ENCODE results near the gene BTG4.

BTG4 gene

GRCh38 chr11:111512296-111513239 is at the start of gene BTG4:
Gene BTG4, minus strand, starts transcription at chr11:111512386. Its CDS starts 13,610 bp downstream, at chr11:111498776.
- no peak for DNase-seq

- no peak for DNase-seq
These were observed 49.7 kb upstream of the BTG4 start for GRCh38 chr11:111561791-111562325.

GRCh38 chr11:111561306-111561705 is 49.1 kb upstream of the BTG4 start:
- no peak for DNase-seq

GRCh38 chr11:111560800-111561199 is 48.6 kb upstream of the BTG4 start:
- DNase-seq: no peak

- no peak for DNase-seq
These were observed 47.7 kb upstream of the BTG4 start for GRCh38 chr11:111559800-111560464.

- DNase-seq: no peak
These were observed 45.4 kb upstream of the BTG4 start for GRCh38 chr11:111557425-111558111.

DNA sequence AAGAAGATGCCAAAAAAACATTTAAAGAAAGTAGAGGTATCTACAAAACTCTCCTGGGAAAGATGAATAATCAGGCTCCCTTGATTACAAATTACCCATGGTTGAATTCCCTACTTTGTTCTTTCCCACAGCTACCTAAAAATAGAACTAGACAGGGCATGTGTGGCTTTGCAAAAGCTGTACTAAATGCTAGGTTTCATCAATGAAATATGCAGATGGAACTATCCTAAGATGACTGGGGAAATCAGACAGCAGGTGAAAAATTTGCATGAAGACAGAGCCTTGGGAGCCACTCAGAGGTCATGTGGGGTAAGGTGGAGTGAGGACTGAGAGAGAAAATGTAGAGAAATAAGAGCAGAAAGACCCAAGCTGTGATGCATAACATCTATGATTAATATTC is 43.1 kb upstream of the BTG4 start:
- no peak for DNase-seq

GRCh38 chr11:111554532-111554931 is 42.3 kb upstream of the BTG4 start:
- DNase-seq: no peak

DNA sequence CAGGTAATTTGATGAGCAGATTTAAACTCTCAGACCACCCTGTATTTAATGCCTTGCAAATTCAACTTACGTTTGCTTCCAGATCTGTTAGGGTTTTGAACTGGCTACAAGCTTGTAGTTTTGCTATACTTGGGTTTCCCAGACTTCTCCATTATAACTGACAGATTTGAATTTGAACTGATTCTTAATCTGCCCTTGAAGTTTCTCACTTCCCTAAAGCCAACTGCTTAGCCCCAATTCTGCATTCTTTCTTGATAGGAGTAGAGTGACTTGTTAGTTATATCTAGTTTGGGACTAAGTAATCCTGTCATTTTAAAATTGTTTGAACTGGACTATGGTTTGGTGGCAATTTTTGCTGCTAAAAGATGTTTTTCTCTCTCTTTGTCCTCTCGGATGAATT is 38.1 kb upstream of the BTG4 start:
- DNase-seq: no peak

DNA sequence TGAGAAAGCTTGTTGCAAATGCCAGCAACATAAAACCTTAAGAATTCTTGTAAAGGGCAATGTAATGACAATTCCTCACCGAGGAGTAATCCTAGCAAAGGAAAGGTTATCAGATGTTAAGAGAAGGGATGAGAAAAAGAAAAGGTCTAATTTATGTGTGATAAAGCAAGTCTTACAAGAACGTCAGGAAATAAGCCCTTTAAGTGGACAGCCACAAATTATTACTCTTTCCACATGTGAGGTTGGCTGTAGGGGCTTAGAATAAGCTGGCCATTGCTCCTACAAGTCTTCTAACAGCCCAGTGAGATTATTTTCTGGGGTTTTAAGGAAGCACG is 37.6 kb upstream of the BTG4 start:
- no peak for DNase-seq

DNA sequence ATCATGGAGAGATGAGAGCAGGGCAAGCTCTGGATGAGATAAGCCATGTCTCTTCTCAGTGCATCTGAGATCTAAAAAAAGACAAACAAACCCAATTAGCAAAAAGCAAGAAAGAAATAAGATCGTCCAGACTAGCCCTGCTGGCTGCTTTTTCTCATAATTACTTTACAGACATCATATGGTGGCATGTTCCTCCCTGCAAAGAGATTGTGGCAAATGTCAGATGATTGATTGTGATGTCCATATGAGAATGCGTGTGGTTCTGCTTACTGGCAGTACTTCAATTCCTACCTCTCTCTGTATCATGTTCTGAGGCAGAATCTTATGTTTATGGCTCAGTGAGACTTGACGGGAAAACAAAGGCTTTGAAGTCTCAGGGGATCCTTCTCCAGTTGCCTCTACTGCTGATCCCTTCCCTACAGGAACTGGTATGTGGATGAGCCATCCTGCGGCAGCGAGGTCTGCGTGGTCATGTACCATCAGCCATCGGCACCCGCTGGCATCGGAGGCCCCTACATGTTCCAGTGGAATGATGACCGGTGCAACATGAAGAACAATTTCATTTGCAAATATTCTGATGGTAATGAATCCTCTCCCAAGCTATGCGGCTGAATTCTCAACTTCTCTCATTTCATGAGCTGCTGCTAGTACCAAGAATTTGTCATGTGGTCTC is 37.1 kb upstream of the BTG4 start:
- no peak for DNase-seq

- no peak for DNase-seq
These were observed 36.3 kb upstream of the BTG4 start for GRCh38 chr11:111548525-111548924.

GRCh38 chr11:111542606-111543275 is 30.6 kb upstream of the BTG4 start:
- no peak for DNase-seq

GRCh38 chr11:111541254-111542061 is 29.3 kb upstream of the BTG4 start:
- DNase-seq: no peak

DNA sequence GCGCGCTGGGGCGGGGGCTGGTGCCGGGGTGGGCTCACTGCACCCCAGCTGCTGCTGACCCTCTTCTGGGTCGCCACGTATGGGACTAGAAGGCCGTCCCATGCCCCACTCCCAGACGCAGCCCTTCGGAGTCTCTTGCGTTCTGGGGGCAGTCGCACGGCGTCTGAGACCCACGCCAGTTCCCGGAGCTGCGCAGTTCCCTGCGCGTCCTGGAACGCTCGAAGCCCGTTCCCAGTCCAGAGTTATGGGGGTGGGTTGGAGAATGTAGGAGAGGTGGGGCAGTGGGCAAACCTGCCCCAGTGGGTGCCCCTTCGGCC is 28.7 kb upstream of the BTG4 start:
- DNase-seq: no peak

DNA sequence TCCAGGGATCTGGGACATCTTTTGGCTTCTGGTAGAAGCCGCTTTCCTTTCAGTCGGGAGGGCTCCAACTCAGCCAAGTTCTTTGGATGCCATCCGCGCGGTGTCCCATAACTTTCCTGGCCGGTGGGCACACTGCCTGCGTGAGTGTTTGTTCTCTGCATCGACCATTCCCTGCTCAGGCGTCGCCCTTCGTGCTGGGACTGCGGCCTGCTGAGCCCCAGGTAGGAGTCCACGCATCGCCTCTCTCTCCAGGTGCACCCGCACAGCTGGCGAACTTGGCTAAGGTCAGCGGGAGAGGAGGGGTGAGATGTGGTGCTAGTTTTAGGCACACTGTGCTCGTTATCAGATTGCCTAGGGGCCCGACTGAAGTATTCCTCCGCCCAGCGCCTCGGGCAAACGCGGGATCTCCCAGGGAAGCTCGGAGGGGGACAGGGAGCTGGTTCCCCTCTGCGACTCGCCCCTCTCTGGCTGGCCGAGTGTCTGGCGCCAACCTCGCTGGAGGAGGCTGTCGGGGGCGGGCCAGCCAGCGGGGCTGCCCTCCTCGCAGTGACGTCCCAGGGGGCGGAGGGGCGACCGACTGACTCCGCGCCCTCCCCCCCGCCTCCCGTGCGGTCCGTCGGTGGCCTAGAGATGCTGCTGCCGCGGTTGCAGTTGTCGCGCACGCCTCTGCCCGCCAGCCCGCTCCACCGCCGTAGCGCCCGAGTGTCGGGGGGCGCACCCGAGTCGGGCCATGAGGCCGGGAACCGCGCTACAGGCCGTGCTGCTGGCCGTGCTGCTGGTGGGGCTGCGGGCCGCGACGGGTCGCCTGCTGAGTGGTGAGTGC is 28.1 kb upstream of the BTG4 start, which contains the start of gene LAYN:
LAYN (plus strand) TSS at position 607 of the 823 bp plus-strand sequence; CDS start at position 731, 124 bp downstream.
- DNase-seq: no peak

- DNase-seq: no peak
These were observed 27.4 kb upstream of the BTG4 start for GRCh38 chr11:111539426-111540113.

GRCh38 chr11:111538407-111539114 is 26.4 kb upstream of the BTG4 start:
- no peak for DNase-seq

DNA sequence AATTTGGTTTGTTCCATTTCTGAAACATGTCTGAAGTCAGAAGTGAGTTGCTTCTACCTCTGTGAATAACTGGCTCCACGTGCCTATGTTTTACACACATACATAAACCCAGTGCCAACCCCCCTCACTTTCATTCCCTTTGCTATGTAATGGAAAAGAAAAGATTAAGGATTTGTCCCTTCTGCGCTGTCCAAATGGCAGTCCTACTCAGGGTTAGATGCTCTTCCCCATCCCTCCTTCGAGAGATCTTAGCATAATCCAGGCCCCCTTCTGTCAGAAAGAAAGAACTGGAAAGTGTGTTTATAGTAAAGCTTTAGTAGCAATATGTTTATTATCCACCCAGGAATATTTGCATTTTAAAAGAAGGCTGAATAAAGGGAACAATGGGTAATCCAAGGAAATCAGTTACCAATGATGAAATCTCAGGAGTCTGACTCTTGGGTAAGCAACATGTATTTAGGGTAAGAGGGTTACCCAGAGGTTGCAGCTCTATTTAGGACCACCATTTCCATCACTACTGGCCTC is 25.2 kb upstream of the BTG4 start:
- DNase-seq: no peak

Measured in NCI-H1694 treated with DMSO at 0.1 percent for 48 hours (cell line).